GM10266 (cell line): ENCODE measurements around the gene LEPROT.

Source experiments
- DNase-seq: peaks from one replicate; pipeline ENCODE4 v3.0.0; 2012; ENCODE audit errors: extremely low spot score
- CTCF ChIP-seq: IDR thresholded peaks from 2 replicates; pipeline ENCODE4 v1.5.1; 2012; ENCODE audit warnings: mild to moderate bottlenecking, low read depth; ENCODE audit not compliant: control insufficient read depth, insufficient read depth; ENCODE audit errors: missing control alignments

LEPROT gene

GRCh38 chr1:65399003-65399402 lies 21.5 kb upstream of the LEPROT start:
- no peak for DNase-seq
- no peak for TF ChIP-seq CTCF

GRCh38 chr1:65401612-65402011 lies 18.9 kb upstream of the LEPROT start:
- DNase-seq = no peak
- no peak for TF ChIP-seq CTCF

GRCh38 chr1:65404941-65405340 lies 15.5 kb upstream of the LEPROT start:
- TF ChIP-seq CTCF = no peak
- no peak for DNase-seq

GRCh38 chr1:65407877-65408276 lies 12.6 kb upstream of the LEPROT start:
- DNase-seq = no peak
- no peak for TF ChIP-seq CTCF

- no peak for DNase-seq
- TF ChIP-seq CTCF = no peak
Measured at GRCh38 chr1:65409314-65409713, 11.2 kb upstream of the LEPROT start.

- TF ChIP-seq CTCF = no peak
Measured at GRCh38 chr1:65409816-65410326, 10.6 kb upstream of the LEPROT start.

GRCh38 chr1:65412256-65412983 lies 8.0 kb upstream of the LEPROT start:
- TF ChIP-seq CTCF = no peak
- no peak for DNase-seq

More at GRCh38 chr1:65409816-65410326, 10.6 kb upstream of the LEPROT start:
- no peak for DNase-seq
